Panc1 (cell line): Measurements from ENCODE around the gene STRADB. TPM values are rescaled to one million over a fixed set of nuclear protein-coding genes. Genes with fewer than 3 reads are reported as not detected.

Source experiments
- ATAC-seq: fragments of 200-7000 bp; cut with Tn5 transposase; 2 replicates; pipeline ENCODE4 v1.9.1; 2020; ENCODE audit warnings: mild to moderate bottlenecking, moderate library complexity
- BruUV-seq: library from RNA; stranded (reverse); fragments of 400-500 nt; replicated peaks from 2 replicates; lab custom pipeline; 2021; lab: Mats Ljungman, UMichigan
- CTCF ChIA-PET: fragments of 300-600 bp; sonication (Branson Sonifier 250); formaldehyde crosslinking; loops from one replicate; lab custom pipeline; 2022; ENCODE audit warnings: antibody characterized with exemption; lab: Charles Lee
- POLR2A ChIA-PET: fragments of 300-600 bp; sonication (Branson Sonifier 250); formaldehyde crosslinking; loops from one replicate; lab custom pipeline; 2022; ENCODE audit warnings: antibody characterized with exemption; lab: Charles Lee
- DNase-seq: peaks from one replicate; pipeline ENCODE4 v3.0.0-alpha.2; 2010; ENCODE audit warnings: low read depth, low spot score
- H3K27ac ChIP-seq: 2 replicates; pipeline ENCODE4 v1.5.1; 2011; ENCODE audit warnings: mild to moderate bottlenecking, low read length, inconsistent platforms
- H3K27me3 ChIP-seq: fragments of 200-500 bp; sonication (Bioruptor generic); 2 replicates; pipeline ENCODE4 v1.6.0; 2014; ENCODE audit warnings: low read length, inconsistent platforms; ENCODE audit not compliant: control insufficient read depth, insufficient read depth
- H3K36me3 ChIP-seq: fragments of 200-500 bp; sonication (Bioruptor generic); 2 replicates; pipeline ENCODE4 v1.5.1; 2014; ENCODE audit warnings: inconsistent platforms, mild to moderate bottlenecking, low read length, moderate library complexity; ENCODE audit not compliant: control insufficient read depth, insufficient read depth
- H3K4me1 ChIP-seq: 2 replicates; pipeline ENCODE4 v1.5.1; 2011; ENCODE audit warnings: inconsistent platforms, mild to moderate bottlenecking, low read length, moderate library complexity; ENCODE audit not compliant: control insufficient read depth, insufficient read depth
- H3K4me3 ChIP-seq, 2 experiments: 2 replicates each; pipeline ENCODE4 v1.5.1; 2011 to 2012; ENCODE audit warnings: low read depth in 2 of 2, low read length in 2 of 2, mild to moderate bottlenecking in 2 of 2, inconsistent platforms in 1 of 2, moderate library complexity in 1 of 2
- H3K9me3 ChIP-seq: fragments of 200-500 bp; sonication (Bioruptor generic); 2 replicates; pipeline ENCODE4 v1.5.1; 2014; ENCODE audit warnings: low read depth, mild to moderate bottlenecking, inconsistent platforms, low read length, moderate library complexity; ENCODE audit not compliant: control insufficient read depth, insufficient read depth
- CTCF ChIP-seq: fragments of 450-650 bp; IDR thresholded peaks from 2 replicates; pipeline ENCODE4 v1.5.1; 2017; ENCODE audit warnings: mild to moderate bottlenecking
- POLR2AphosphoS5 ChIP-seq: IDR thresholded peaks from 2 replicates; pipeline ENCODE4 v1.6.1; 2012; ENCODE audit warnings: mild to moderate bottlenecking, low read depth, low read length, moderate library complexity
- REST ChIP-seq, 2 experiments: IDR thresholded peaks; 2 replicates each; pipeline ENCODE4 v1.6.1; 2011 to 2012; ENCODE audit warnings: low read depth in 2 of 2, control low read depth in 1 of 2, low read length in 1 of 2, mild to moderate bottlenecking in 1 of 2, moderate library complexity in 1 of 2; ENCODE audit not compliant: insufficient read depth in 1 of 2
- SIN3A ChIP-seq: IDR thresholded peaks from 2 replicates; pipeline ENCODE4 v1.6.1; 2012; ENCODE audit warnings: low read depth, mild to moderate bottlenecking, low read length, moderate library complexity, borderline replicate concordance; ENCODE audit not compliant: insufficient read depth
- TCF7L2 ChIP-seq: IDR thresholded peaks from 2 replicates; pipeline ENCODE4 v1.6.1; 2011; ENCODE audit warnings: mild to moderate bottlenecking, low read depth, low read length, inconsistent platforms
- in situ Hi-C: cut with HindIII; loops from 2 replicates; pipeline ENCODE4 v1.10.0; 2016; ENCODE audit warnings: low sequenced_read_pairs, low pct_unique_long_range_greater_than_20kb
- intact Hi-C: fragments of 100-400 bp; cut with micrococcal nuclease; formaldehyde crosslinking; loops from one replicate; pipeline ENCODE4 v1.10.0; 2022; ENCODE audit not compliant: unreplicated experiment
- total RNA-seq: library from RNA; stranded (reverse); gene quantifications from one replicate; pipeline ENCODE4 v1.2.1, GENCODE V29; 2021; ENCODE audit not compliant: unreplicated experiment

STRADB gene
- total RNA-seq, 1 experiment from 2014 or later, result 33.4 TPM

- in situ Hi-C loops, result no loop called here
- ATAC-seq (no peak), DNase-seq (no peak)
- Histone ChIP-seq H3K4me1 (peaks cover 12% of the 10 kb centered on the region; the same call in 1 of the 2 replicates), H3K36me3 (no peaks in the 10 kb centered on the region; the same call in 1 of the 2 replicates), H3K9me3 (no peaks in the 10 kb centered on the region), H3K27me3 (no peaks in the 10 kb centered on the region), H3K27ac (no peak overlapping the region), H3K4me3 (no peak overlapping the region)
- intact Hi-C loops, result no loop called here
- TF ChIP-seq CTCF, result no peak
- no peak for TF ChIP-seq REST (IDR thresholded peaks at IDR 0.05; ENCODE audit: insufficient read depth in 1 of 2, low read depth in 2 of 2, low read length in 1 of 2)
- no peak for TF ChIP-seq TCF7L2
- POLR2A ChIA-PET, result no interaction called here
- CTCF ChIA-PET, result no interaction called here
- no TSS peak for BruUV-seq
These were observed 3.5 kb upstream of the STRADB start for GRCh38 chr2:201448061-201448460.

GRCh38 chr2:201448701-201449100 is 2.8 kb upstream of the STRADB start:
- Histone ChIP-seq H3K4me1 (peaks cover 12% of the 10 kb centered on the region; the same call in 1 of the 2 replicates), H3K36me3 (no peaks in the 10 kb centered on the region; the same call in 1 of the 2 replicates), H3K27me3 (no peaks in the 10 kb centered on the region), H3K9me3 (no peaks in the 10 kb centered on the region), H3K27ac (no peak overlapping the region), H3K4me3 (no peak overlapping the region)
- ChIA-PET CTCF (no interaction called here), POLR2A (interaction anchor here (0.6 kb wide), 2 partner anchors 185 to 195 kb away, joined by 3 to 4 read pairs; partner anchors contain the start of gene TMEM237)
- in situ Hi-C loops (no loop called here), intact Hi-C loops (no loop called here)
- TF ChIP-seq SIN3A (no peak), CTCF (no peak), TCF7L2 (no peak), REST (IDR thresholded peaks at IDR 0.05; ENCODE audit: insufficient read depth in 1 of 2, low read depth in 2 of 2, low read length in 1 of 2) (no peak), POLR2AphosphoS5 (no peak)
- no peak for ATAC-seq
- no peak for DNase-seq
- BruUV-seq, result no TSS peak
